Breast epithelium (tissue), 3 donors: ENCODE measurements around the gene CNBD2.
"Not testable (repeated sequence)": the region's sequence is repeated elsewhere in the genome, so short reads cannot be mapped to it uniquely, and the experiment has no call there.

Experiments
- POLR2AphosphoS5 ChIP-seq, 3 donors: sonication (generic); formaldehyde crosslinking; IDR thresholded peaks; one replicate each; pipeline ENCODE4 v1.6.1; 2017; ENCODE audit warnings: antibody characterized with exemption in 3 of 3
- TF ChIP-seq, protein P1 (sequence below), 3 donors: fragments of 450-650 bp; IDR thresholded peaks; one replicate each; pipeline ENCODE4 v1.5.1; 2016 to 2017; ENCODE audit warnings: antibody characterized with exemption in 3 of 3, mild to moderate bottlenecking in 3 of 3, moderate library complexity in 3 of 3

DNA sequence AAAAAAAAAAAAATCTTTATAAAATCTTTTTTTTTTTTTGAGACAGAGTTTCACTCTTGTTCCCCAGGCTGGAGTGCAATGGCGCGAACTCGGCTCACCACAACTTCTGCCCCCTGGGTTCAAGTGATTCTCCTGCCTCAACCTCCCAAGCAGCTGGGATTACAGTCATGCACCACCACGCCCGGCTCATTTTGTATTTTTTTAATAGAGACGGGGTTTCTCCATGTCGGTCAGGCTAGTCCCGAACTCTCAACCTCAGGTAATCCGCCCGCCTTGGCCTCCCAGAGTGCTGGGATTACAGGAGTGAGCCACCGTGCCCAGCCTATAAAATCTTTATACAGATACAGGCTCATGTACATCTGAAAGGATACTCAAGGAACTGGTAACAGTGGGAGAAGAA is 100.1 kb downstream of the CNBD2 start:
- TF ChIP-seq, protein P1, sequence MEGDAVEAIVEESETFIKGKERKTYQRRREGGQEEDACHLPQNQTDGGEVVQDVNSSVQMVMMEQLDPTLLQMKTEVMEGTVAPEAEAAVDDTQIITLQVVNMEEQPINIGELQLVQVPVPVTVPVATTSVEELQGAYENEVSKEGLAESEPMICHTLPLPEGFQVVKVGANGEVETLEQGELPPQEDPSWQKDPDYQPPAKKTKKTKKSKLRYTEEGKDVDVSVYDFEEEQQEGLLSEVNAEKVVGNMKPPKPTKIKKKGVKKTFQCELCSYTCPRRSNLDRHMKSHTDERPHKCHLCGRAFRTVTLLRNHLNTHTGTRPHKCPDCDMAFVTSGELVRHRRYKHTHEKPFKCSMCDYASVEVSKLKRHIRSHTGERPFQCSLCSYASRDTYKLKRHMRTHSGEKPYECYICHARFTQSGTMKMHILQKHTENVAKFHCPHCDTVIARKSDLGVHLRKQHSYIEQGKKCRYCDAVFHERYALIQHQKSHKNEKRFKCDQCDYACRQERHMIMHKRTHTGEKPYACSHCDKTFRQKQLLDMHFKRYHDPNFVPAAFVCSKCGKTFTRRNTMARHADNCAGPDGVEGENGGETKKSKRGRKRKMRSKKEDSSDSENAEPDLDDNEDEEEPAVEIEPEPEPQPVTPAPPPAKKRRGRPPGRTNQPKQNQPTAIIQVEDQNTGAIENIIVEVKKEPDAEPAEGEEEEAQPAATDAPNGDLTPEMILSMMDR (IDR thresholded peaks at IDR 0.05) = not testable (repeated sequence)
- TF ChIP-seq POLR2AphosphoS5 (IDR thresholded peaks at IDR 0.05) = not testable (repeated sequence)
